ENCODE results near the gene FA2H.

FA2H gene

DNA sequence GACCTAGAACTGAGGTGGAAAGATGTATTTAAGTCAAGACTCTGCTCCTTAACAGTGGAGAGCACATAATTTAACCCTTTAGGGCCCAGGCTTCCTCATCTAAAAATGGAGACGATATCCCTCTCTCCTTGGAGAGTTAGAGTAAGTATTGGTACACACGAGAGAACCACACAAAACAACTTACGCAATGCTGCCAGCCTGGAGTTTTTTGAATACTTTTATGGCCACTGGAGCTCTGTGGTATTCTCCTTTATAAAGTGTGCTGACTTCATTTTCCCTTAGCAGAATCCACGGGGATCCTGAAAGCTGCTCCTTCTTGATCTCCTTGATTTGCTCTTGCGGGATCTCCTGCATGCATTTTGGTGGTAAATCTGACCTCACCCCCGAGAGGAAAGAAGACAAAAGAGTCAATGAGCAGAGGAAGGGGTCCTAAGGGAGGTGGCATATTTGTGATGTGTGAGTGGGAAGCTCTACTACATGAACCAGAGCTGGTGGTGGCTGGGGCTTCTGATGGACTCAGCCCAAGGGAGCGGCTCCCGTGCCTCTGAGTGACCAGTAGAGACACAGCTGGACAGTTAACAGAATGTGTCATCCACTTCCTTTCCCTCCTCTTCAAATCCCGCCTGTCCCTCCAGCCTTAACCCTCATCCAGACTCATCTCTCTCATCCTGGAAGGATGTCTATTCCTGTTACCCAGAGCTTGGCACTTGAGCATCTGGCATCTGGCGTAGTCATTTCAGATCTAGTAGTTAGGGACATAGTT is 83.3 kb downstream of the FA2H start:
- no peak overlapping the region for H3K27ac ChIP-seq (ENCODE audit: low read depth, low read length)
- no peaks in the 10 kb centered on the region for H4K20me1 ChIP-seq (ENCODE audit: low read depth, low read length)
- H3K36me3 ChIP-seq (ENCODE audit: low read length) = no peaks in the 10 kb centered on the region
- H3K27me3 ChIP-seq (ENCODE audit: low read length) = no peaks in the 10 kb centered on the region
- no peaks in the 10 kb centered on the region for H3F3A ChIP-seq (ENCODE audit: insufficient read depth)
- H3K4me2 ChIP-seq (ENCODE audit: low read depth, low read length, poor library complexity, severe bottlenecking) = no peak overlapping the region
- H3K79me2 ChIP-seq (ENCODE audit: insufficient read depth, low read length) = no peaks in the 10 kb centered on the region
- TF ChIP-seq, protein P1, sequence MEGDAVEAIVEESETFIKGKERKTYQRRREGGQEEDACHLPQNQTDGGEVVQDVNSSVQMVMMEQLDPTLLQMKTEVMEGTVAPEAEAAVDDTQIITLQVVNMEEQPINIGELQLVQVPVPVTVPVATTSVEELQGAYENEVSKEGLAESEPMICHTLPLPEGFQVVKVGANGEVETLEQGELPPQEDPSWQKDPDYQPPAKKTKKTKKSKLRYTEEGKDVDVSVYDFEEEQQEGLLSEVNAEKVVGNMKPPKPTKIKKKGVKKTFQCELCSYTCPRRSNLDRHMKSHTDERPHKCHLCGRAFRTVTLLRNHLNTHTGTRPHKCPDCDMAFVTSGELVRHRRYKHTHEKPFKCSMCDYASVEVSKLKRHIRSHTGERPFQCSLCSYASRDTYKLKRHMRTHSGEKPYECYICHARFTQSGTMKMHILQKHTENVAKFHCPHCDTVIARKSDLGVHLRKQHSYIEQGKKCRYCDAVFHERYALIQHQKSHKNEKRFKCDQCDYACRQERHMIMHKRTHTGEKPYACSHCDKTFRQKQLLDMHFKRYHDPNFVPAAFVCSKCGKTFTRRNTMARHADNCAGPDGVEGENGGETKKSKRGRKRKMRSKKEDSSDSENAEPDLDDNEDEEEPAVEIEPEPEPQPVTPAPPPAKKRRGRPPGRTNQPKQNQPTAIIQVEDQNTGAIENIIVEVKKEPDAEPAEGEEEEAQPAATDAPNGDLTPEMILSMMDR (IDR thresholded peaks at IDR 0.05; ENCODE audit: insufficient read depth, low read length, poor library complexity, severe bottlenecking) = no peak
- TF ChIP-seq EZH2phosphoT487 (conservative IDR thresholded peaks at IDR 0.05; ENCODE audit: low read length) = no peak
- H2AFZ ChIP-seq (ENCODE audit: low read depth, low read length, severe bottlenecking) = no peak overlapping the region
- no peak overlapping the region for H3K9ac ChIP-seq (ENCODE audit: low read length)
- H3K9me3 ChIP-seq (ENCODE audit: insufficient read depth, low read length) = no peaks in the 10 kb centered on the region
- no peak overlapping the region for H3K4me3 ChIP-seq (ENCODE audit: insufficient read depth, low read length, poor library complexity, severe bottlenecking)
- no peaks in the 10 kb centered on the region for H3K9me2 ChIP-seq (replicated peaks; ENCODE audit: insufficient read depth, low read length)

DNA sequence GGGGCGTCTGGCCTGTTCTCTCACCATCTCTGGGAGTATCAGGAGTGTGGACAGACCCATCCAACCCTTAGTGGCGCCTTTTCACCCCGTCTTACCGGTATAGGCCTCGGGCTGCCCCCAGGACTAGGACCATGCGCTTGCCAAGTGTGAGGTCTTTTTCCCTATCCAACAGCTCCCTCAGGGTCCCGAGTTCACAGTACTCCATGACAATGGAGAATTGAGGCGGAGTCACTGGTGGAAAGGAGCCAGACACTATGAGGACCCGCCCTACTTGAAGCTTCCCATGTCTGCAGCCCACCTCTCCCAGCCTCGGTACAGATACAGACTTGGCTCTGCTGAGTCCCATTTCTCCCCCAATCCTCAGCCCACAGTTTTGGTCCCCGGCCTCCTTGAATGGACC is 92.1 kb downstream of the FA2H start:
- Histone ChIP-seq H3K4me2 (ENCODE audit: low read depth, low read length, poor library complexity, severe bottlenecking) (no peak overlapping the region), H2AFZ (ENCODE audit: low read depth, low read length, severe bottlenecking) (no peak overlapping the region), H3K9ac (ENCODE audit: low read length) (no peak overlapping the region), H3K36me3 (ENCODE audit: low read length) (no peaks in the 10 kb centered on the region), H3K9me3 (ENCODE audit: insufficient read depth, low read length) (no peaks in the 10 kb centered on the region), H3F3A (ENCODE audit: insufficient read depth) (no peaks in the 10 kb centered on the region), H4K20me1 (ENCODE audit: low read depth, low read length) (no peaks in the 10 kb centered on the region), H3K27me3 (ENCODE audit: low read length) (no peaks in the 10 kb centered on the region), H3K79me2 (ENCODE audit: insufficient read depth, low read length) (no peaks in the 10 kb centered on the region), H3K27ac (ENCODE audit: low read depth, low read length) (no peak overlapping the region), H3K4me3 (ENCODE audit: insufficient read depth, low read length, poor library complexity, severe bottlenecking) (no peak overlapping the region), H3K9me2 (replicated peaks; ENCODE audit: insufficient read depth, low read length) (no peaks in the 10 kb centered on the region)
- TF ChIP-seq, protein P1 (IDR thresholded peaks at IDR 0.05; ENCODE audit: insufficient read depth, low read length, poor library complexity, severe bottlenecking) = no peak
- no peak for TF ChIP-seq EZH2phosphoT487 (conservative IDR thresholded peaks at IDR 0.05; ENCODE audit: low read length)

DNA sequence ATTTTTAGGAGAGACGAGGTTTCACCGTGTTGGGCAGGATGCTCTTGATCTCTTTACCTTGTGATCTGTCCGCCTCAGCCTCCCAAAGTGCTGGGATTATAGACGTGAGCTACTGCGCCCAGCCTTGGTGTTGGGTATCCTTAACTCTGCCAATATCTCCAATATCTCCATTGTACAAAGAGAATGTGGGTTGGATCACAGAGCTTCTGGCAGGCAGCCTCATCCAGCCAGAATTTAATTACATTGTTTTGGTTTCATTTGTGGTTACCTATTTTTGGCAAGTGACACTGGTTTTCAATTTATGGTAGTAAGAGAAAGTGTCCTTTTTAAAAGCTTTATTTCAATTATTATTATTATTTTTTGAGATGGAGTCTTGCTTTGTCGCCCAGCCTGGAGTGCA is 93.9 kb downstream of the FA2H start:
- TF ChIP-seq EZH2phosphoT487 (conservative IDR thresholded peaks at IDR 0.05; ENCODE audit: low read length) = no peak
- TF ChIP-seq, protein P1 (IDR thresholded peaks at IDR 0.05; ENCODE audit: insufficient read depth, low read length, poor library complexity, severe bottlenecking) = no peak
- H3K27me3 ChIP-seq (ENCODE audit: low read length) = no peaks in the 10 kb centered on the region
- no peak overlapping the region for H2AFZ ChIP-seq (ENCODE audit: low read depth, low read length, severe bottlenecking)
- no peaks in the 10 kb centered on the region for H3K9me2 ChIP-seq (replicated peaks; ENCODE audit: insufficient read depth, low read length)
- no peaks in the 10 kb centered on the region for H3F3A ChIP-seq (ENCODE audit: insufficient read depth)
- H3K27ac ChIP-seq (ENCODE audit: low read depth, low read length) = no peak overlapping the region
- no peaks in the 10 kb centered on the region for H3K9me3 ChIP-seq (ENCODE audit: insufficient read depth, low read length)
- H3K36me3 ChIP-seq (ENCODE audit: low read length) = no peaks in the 10 kb centered on the region
- no peak overlapping the region for H3K9ac ChIP-seq (ENCODE audit: low read length)
- no peaks in the 10 kb centered on the region for H3K79me2 ChIP-seq (ENCODE audit: insufficient read depth, low read length)
- no peak overlapping the region for H3K4me2 ChIP-seq (ENCODE audit: low read depth, low read length, poor library complexity, severe bottlenecking)
- H4K20me1 ChIP-seq (ENCODE audit: low read depth, low read length) = no peaks in the 10 kb centered on the region
- no peak overlapping the region for H3K4me3 ChIP-seq (ENCODE audit: insufficient read depth, low read length, poor library complexity, severe bottlenecking)
